HepG2 (cell line): Measurements from ENCODE around the gene MRPL28. TPM values are rescaled to one million over a fixed set of nuclear protein-coding genes. Genes with fewer than 3 reads are reported as not detected.

Experiments
- ATAC-seq: fragments of 200-7000 bp; cut with Tn5 transposase; 3 replicates; pipeline ENCODE4 v1.9.1; 2020; ENCODE audit warnings: mild to moderate bottlenecking, moderate library complexity
- BruUV-seq: library from RNA; stranded (reverse); fragments of 400-500 nt; replicated peaks from 2 replicates; lab custom pipeline; 2021; lab: Mats Ljungman, UMichigan
- CTCF ChIA-PET: fragments of 300-600 bp; formaldehyde crosslinking; extraction: SDS; loops from one replicate; lab custom pipeline; 2021; ENCODE audit warnings: low total read pairs, inconsistent platforms, low intra/inter-chr PET ratio; lab: Yijun Ruan, JAX
- POLR2A ChIA-PET: fragments of 350-600 bp; sonication (Branson Sonifier 250); formaldehyde crosslinking; loops from one replicate; lab custom pipeline; 2020; ENCODE audit warnings: antibody characterized with exemption, inconsistent platforms; lab: Yijun Ruan, JAX
- DNase-seq: peaks from one replicate; pipeline ENCODE4 v3.0.0-alpha.2; 2015; ENCODE audit warnings: low spot score
- FAIRE-seq: peaks from 3 replicates; lab custom pipeline; 2011; peaks lifted over from hg19 to GRCh38; lab: Jason Lieb, UNC
- H2AFZ ChIP-seq: one replicate; pipeline ENCODE4 v1.6.1; 2011; ENCODE audit warnings: low read length, inconsistent platforms
- H3K27ac ChIP-seq: fragments of 300-600 bp; 3 replicates; pipeline ENCODE4 v1.8.0; 2011; ENCODE audit warnings: mixed run types, mild to moderate bottlenecking, mixed read lengths, low read length, inconsistent platforms; ENCODE audit not compliant: insufficient read depth; ENCODE audit errors: extremely low read length
- H3K27me3 ChIP-seq, 2 experiments: fragments of 200-600 bp in 1 of 2; 2 replicates in 1 of 2; 3 replicates in 1 of 2; pipeline versions ENCODE4 v1.6.0 to v1.8.0; 2011; ENCODE audit warnings: low read length in 2 of 2, mild to moderate bottlenecking in 2 of 2, moderate library complexity in 2 of 2, inconsistent platforms in 1 of 2; ENCODE audit not compliant: insufficient read depth in 2 of 2, control insufficient read depth in 1 of 2
- H3K36me3 ChIP-seq, 2 experiments: fragments of 200-600 bp in 1 of 2; replicated peaks in 1 of 2; 2 replicates in 1 of 2; 3 replicates in 1 of 2; pipeline versions ENCODE4 v1.5.1 to v1.8.0; 2011; ENCODE audit warnings: low read length in 2 of 2, inconsistent platforms in 1 of 2; ENCODE audit not compliant: insufficient read depth in 2 of 2, control insufficient read depth in 1 of 2
- H3K4me1 ChIP-seq: 2 replicates; pipeline ENCODE4 v1.5.1; 2012; ENCODE audit warnings: low read length, inconsistent platforms; ENCODE audit not compliant: insufficient read depth
- H3K4me2 ChIP-seq: 2 replicates; pipeline ENCODE4 v1.6.0; 2011; ENCODE audit warnings: low read depth, low read length, inconsistent platforms
- H3K4me3 ChIP-seq, 3 experiments: fragments of 200-600 bp in 1 of 3; sonication (generic), shearing (Covaris generic) in 1 of 3; replicated peaks in 1 of 3; 2 replicates each; pipeline ENCODE4 v1.5.1; 2011 to 2016; ENCODE audit warnings: low read length in 3 of 3, inconsistent platforms in 2 of 3, low read depth in 2 of 3, mild to moderate bottlenecking in 2 of 3, control low read depth in 1 of 3, mixed read lengths in 1 of 3; ENCODE audit not compliant: insufficient read depth in 1 of 3
- H3K79me2 ChIP-seq: one replicate; pipeline ENCODE4 v1.6.1; 2011; ENCODE audit warnings: low read length, inconsistent platforms; ENCODE audit not compliant: insufficient read depth
- H3K9ac ChIP-seq: 2 replicates; pipeline ENCODE4 v1.6.0; 2011; ENCODE audit warnings: mild to moderate bottlenecking, low read depth, low read length, inconsistent platforms; ENCODE audit not compliant: insufficient read depth
- H3K9me3 ChIP-seq: 2 replicates; pipeline ENCODE4 v1.5.1; 2012; ENCODE audit warnings: mild to moderate bottlenecking, low read length
- H4K20me1 ChIP-seq: 2 replicates; pipeline ENCODE4 v1.6.0; 2011; ENCODE audit warnings: inconsistent platforms, mild to moderate bottlenecking, low read length, moderate library complexity; ENCODE audit not compliant: insufficient read depth
- ARNTL ChIP-seq: sonication (generic); formaldehyde crosslinking; IDR thresholded peaks from 2 replicates; pipeline ENCODE4 v1.4.0; 2020; ENCODE audit warnings: mild to moderate bottlenecking, missing genetic modification reagents
- CBX2 ChIP-seq, 2 experiments: fragments of 200-600 bp in 1 of 2; sonication (generic); formaldehyde crosslinking in 1 of 2; IDR thresholded peaks; 2 replicates each; pipeline versions ENCODE4 v1.7.0 to v1.8.1; 2018 to 2022; ENCODE audit warnings: low read depth in 2 of 2, low read length in 1 of 2, mild to moderate bottlenecking in 1 of 2, missing genetic modification reagents in 1 of 2
- FOXK1 ChIP-seq: sonication (generic); formaldehyde crosslinking; IDR thresholded peaks from 2 replicates; pipeline ENCODE4 v1.4.0; 2020; ENCODE audit warnings: low read depth, missing genetic modification reagents, borderline replicate concordance
- GABPA ChIP-seq, 2 experiments: IDR thresholded peaks; 2 replicates each; pipeline ENCODE4 v1.6.1; 2011 to 2016; ENCODE audit warnings: low read depth in 2 of 2, low read length in 1 of 2, missing biosample characterization in 1 of 2, missing genetic modification characterization in 1 of 2
- NFATC3 ChIP-seq: sonication (generic); formaldehyde crosslinking; IDR thresholded peaks from 2 replicates; pipeline ENCODE4 v1.5.1; 2020; ENCODE audit warnings: mild to moderate bottlenecking, missing genetic modification reagents
- TCF12 ChIP-seq, 2 experiments: fragments of 450-650 bp in 1 of 2; sonication (generic) in 1 of 2; formaldehyde crosslinking in 1 of 2; IDR thresholded peaks; 2 replicates each; pipeline versions ENCODE4 v1.6.1 to v1.8.0; 2017 to 2022; ENCODE audit warnings: antibody characterized with exemption in 1 of 2, mild to moderate bottlenecking in 1 of 2, missing genetic modification reagents in 1 of 2, moderate library complexity in 1 of 2
- ZBTB4 ChIP-seq: sonication (generic); formaldehyde crosslinking; IDR thresholded peaks from 2 replicates; pipeline ENCODE4 v1.4.0; 2020; ENCODE audit warnings: missing genetic modification reagents, mild to moderate bottlenecking, borderline replicate concordance
- ZC3H4 ChIP-seq: sonication (generic); formaldehyde crosslinking; IDR thresholded peaks from 2 replicates; pipeline ENCODE4 v1.4.0; 2020; ENCODE audit warnings: missing genetic modification reagents, borderline replicate concordance
- ZNF256 ChIP-seq: sonication (generic); formaldehyde crosslinking; conservative IDR thresholded peaks from 2 replicates; pipeline ENCODE4 v1.4.0; 2020; ENCODE audit warnings: missing genetic modification reagents
- ZNF512B ChIP-seq: sonication (generic); formaldehyde crosslinking; IDR thresholded peaks from 2 replicates; pipeline ENCODE4 v1.5.1; 2020; ENCODE audit warnings: missing genetic modification reagents, mild to moderate bottlenecking, borderline replicate concordance
- WGBS: methylation state at CpG from one replicate; pipeline ENCODE4 v1.1.6; 2017; ENCODE audit warnings: low lambda C conversion rate; 5-methylcytosine and 5-hydroxymethylcytosine counted together
- in situ Hi-C: cut with HindIII; loops from 2 replicates; pipeline ENCODE4 v1.10.0; 2017; ENCODE audit warnings: low pct_unique_long_range_greater_than_20kb; ENCODE audit not compliant: extremely low pct_ligation_motif_present
- intact Hi-C: fragments of 100-400 bp; cut with micrococcal nuclease; formaldehyde crosslinking; loops from one replicate; pipeline ENCODE4 v1.10.0; 2022; ENCODE audit not compliant: unreplicated experiment
- polyA plus RNA-seq, 8 experiments: library from polyadenylated mRNA; depleted of rRNA in 3 of 8; stranded (reverse) in 7 of 8; unstranded in 1 of 8; fragments of >200 nt; fragmentation: Illumina TruSeq in 4 of 8; extraction: Trizol in 4 of 8; gene quantifications; 2 replicates each; pipeline versions ENCODE4 v1.2.1 to v1.2.3, GENCODE V29; 2011 to 2016; ENCODE audit warnings: low read depth in 4 of 8, missing spikeins in 1 of 8, mixed read lengths in 1 of 8; ENCODE audit not compliant: insufficient read depth in 1 of 8
- total RNA-seq, 5 experiments: library from RNA; depleted of rRNA; stranded (reverse); fragments of >200 nt; fragmentation: Illumina TruSeq; extraction: Trizol; gene quantifications; 2 replicates each; pipeline ENCODE4 v1.2.3, GENCODE V29; 2016; ENCODE audit warnings: low read depth in 1 of 5
- TF ChIP-seq, protein P1 (sequence below): IDR thresholded peaks from 2 replicates; pipeline ENCODE4 v1.6.1; 2016; ENCODE audit warnings: low read depth, control low read depth
- TF ChIP-seq, protein P2 (sequence below): sonication (generic); formaldehyde crosslinking; IDR thresholded peaks from 2 replicates; pipeline ENCODE4 v1.5.0; 2020; ENCODE audit warnings: missing genetic modification reagents, mild to moderate bottlenecking, borderline replicate concordance

The MRPL28 gene
- total and polyA plus RNA-seq, 2 of the 13 experiments (the other 11 are each of a cell fraction or from before 2014, with no cell fraction given), result 114 to 135 TPM

- Histone ChIP-seq H3K4me2 (peak overlapping the region; percentile 59), H3K9ac (peak overlapping the region; percentile 34), H2AFZ (no peak overlapping the region), H3K36me3 (no peaks in the 10 kb centered on the region), H4K20me1 (no peaks in the 10 kb centered on the region), H3K4me1 (peaks cover 89% of the 10 kb centered on the region), H3K4me3 (peak overlapping the region in 2 of 3 experiments; percentile 12 to 23; a peak in 2 of 6 replicates), H3K9me3 (no peaks in the 10 kb centered on the region), H3K27ac (peak overlapping the region; percentile 62), H3K79me2 (no peaks in the 10 kb centered on the region), H3K27me3 (peaks cover 1 to 13% of the 10 kb centered on the region in 2 experiments; a peak in 4 of 5 replicates)
- BruUV-seq, result no TSS peak
- FAIRE-seq (no peak), ATAC-seq (no peak), DNase-seq (no peak)
- 87% methylated on average over 38 of the region's 47 CpGs for WGBS
- ChIA-PET CTCF (no interaction called here), POLR2A (interaction anchor here (0.7 to 2.7 kb wide), 2 partner anchors 8 to 264 kb away, joined by 4 to 15 read pairs; partner anchors contain the start of gene AXIN1)
- intact Hi-C loops, result loop anchor here (5.0 kb wide), 2 partner anchors 134 to 244 kb away; partner anchors contain the start of gene LUC7L
- in situ Hi-C loops, result loop anchor here (5.0 kb wide), 1 partner anchor 89 kb away; no protein-coding TSS in a partner anchor
- TF ChIP-seq ARNTL (no peak), ZBTB4 (peak; percentile 66; the same call in 1 of the 2 replicates), ZNF256 (CRISPR knock-in tag) (no peak), ZNF512B (CRISPR knock-in tag) (no peak), NFATC3 (CRISPR knock-in tag) (no peak), FOXK1 (no peak), GABPA (IDR thresholded peaks at IDR 0.05; ENCODE audit: low read depth, low read length) (no peak), GABPA (CRISPR knock-in tag; IDR thresholded peaks at IDR 0.05; ENCODE audit: low read depth) (no peak), TCF12 (IDR thresholded peaks at IDR 0.05) (no peak), TCF12 (CRISPR knock-in tag; IDR thresholded peaks at IDR 0.05) (0 out of 2 replicates have a peak, but pooled peaks have one; percentile 6), CBX2 (IDR thresholded peaks at IDR 0.05; ENCODE audit: low read depth, low read length) (no peak), CBX2 (CRISPR knock-in tag; IDR thresholded peaks at IDR 0.05; ENCODE audit: low read depth) (no peak), ZC3H4 (CRISPR knock-in tag) (no peak)
- TF ChIP-seq, protein P1, sequence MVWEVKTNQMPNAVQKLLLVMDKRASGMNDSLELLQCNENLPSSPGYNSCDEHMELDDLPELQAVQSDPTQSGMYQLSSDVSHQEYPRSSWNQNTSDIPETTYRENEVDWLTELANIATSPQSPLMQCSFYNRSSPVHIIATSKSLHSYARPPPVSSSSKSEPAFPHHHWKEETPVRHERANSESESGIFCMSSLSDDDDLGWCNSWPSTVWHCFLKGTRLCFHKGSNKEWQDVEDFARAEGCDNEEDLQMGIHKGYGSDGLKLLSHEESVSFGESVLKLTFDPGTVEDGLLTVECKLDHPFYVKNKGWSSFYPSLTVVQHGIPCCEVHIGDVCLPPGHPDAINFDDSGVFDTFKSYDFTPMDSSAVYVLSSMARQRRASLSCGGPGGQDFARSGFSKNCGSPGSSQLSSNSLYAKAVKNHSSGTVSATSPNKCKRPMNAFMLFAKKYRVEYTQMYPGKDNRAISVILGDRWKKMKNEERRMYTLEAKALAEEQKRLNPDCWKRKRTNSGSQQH (CRISPR knock-in tag), result no peak
- TF ChIP-seq, protein P2, sequence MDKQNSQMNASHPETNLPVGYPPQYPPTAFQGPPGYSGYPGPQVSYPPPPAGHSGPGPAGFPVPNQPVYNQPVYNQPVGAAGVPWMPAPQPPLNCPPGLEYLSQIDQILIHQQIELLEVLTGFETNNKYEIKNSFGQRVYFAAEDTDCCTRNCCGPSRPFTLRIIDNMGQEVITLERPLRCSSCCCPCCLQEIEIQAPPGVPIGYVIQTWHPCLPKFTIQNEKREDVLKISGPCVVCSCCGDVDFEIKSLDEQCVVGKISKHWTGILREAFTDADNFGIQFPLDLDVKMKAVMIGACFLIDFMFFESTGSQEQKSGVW (CRISPR knock-in tag), result 0 out of 2 replicates have a peak, but pooled peaks have one; percentile 15
These were observed 9.5 kb downstream of the MRPL28 start for GRCh38 chr16:360698-361336.
